Measurements from ENCODE around the gene TMEM218.

TMEM218 gene

DNA sequence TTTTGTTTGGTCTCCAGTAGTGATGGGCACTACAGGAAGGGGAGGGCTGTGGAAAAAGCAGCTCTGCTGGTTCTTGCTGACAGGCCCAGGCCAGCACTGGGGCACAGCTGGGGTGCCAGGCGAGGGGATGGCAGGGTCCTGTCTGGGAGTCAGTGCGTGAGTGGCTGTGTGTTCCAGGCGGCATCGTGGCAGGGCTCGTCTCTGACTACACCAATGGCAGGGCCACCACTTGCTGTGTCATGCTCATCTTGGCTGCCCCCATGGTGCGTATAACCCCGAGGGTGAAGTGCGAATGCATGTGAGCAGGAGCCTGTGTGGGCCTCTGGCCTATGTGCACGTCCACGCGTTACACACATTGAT is 27.4 kb downstream of the TMEM218 start:
- H3K36me3 ChIP-seq, result no peaks in the 10 kb centered on the region
- H3K27ac ChIP-seq, result no peak overlapping the region
- H3K9me3 ChIP-seq, result no peaks in the 10 kb centered on the region
- no peak for DNase-seq
- no peak overlapping the region for H3K4me3 ChIP-seq
- H3K4me1 ChIP-seq, result no peaks in the 10 kb centered on the region
- TF ChIP-seq, protein P1, sequence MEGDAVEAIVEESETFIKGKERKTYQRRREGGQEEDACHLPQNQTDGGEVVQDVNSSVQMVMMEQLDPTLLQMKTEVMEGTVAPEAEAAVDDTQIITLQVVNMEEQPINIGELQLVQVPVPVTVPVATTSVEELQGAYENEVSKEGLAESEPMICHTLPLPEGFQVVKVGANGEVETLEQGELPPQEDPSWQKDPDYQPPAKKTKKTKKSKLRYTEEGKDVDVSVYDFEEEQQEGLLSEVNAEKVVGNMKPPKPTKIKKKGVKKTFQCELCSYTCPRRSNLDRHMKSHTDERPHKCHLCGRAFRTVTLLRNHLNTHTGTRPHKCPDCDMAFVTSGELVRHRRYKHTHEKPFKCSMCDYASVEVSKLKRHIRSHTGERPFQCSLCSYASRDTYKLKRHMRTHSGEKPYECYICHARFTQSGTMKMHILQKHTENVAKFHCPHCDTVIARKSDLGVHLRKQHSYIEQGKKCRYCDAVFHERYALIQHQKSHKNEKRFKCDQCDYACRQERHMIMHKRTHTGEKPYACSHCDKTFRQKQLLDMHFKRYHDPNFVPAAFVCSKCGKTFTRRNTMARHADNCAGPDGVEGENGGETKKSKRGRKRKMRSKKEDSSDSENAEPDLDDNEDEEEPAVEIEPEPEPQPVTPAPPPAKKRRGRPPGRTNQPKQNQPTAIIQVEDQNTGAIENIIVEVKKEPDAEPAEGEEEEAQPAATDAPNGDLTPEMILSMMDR (IDR thresholded peaks at IDR 0.05), result no peak
- intact Hi-C loops (cut with DNase I; ENCODE audit: low total_unique reads), result no loop called here
- H3K27me3 ChIP-seq, result peaks cover 0 to 36% of the 10 kb centered on the region in 2 donors

DNA sequence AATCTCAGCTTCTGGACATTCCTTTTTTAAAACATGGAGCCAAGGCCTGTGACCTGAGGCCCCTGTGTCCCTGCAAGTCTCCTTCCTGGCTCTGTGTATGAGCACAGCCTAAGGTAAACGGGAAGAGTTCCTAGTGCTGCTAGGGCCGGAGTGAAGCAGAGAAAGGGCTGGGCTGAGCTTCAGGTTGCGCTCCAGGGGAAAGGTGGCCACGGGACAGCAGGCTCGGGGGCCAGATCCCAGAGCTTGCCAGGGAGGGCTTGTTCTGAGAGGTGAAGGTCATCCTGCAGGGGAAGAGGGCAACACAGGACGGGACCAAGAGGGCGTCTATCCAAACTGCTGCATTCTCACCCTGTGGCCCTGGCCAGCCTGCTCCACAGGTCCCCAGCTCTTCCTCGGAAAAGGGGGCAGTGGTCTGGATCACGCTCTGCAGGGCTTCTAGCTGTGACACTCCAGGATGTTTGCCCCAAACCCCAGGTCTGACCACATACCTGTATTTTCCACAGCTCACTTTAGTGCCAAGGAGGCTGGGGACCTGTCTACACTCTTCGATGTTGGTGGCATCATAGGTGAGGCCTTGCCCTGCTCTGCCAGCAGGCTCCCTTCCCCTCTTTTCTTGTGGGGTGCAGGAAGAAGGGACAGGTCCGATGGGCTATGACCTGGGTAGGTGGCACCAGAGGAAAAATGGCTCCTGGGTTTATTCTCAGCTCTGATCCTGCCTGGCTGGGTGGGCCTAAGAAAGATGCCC is 27.9 kb downstream of the TMEM218 start:
- intact Hi-C loops (cut with DNase I; ENCODE audit: low total_unique reads), result no loop called here
- Histone ChIP-seq H3K9me3 (no peaks in the 10 kb centered on the region), H3K27me3 (peaks cover 0 to 36% of the 10 kb centered on the region in 2 donors), H3K4me1 (no peaks in the 10 kb centered on the region), H3K27ac (no peak overlapping the region), H3K4me3 (no peak overlapping the region), H3K36me3 (no peaks in the 10 kb centered on the region)
- no peak for DNase-seq
- TF ChIP-seq, protein P1 (IDR thresholded peaks at IDR 0.05), result no peak

DNA sequence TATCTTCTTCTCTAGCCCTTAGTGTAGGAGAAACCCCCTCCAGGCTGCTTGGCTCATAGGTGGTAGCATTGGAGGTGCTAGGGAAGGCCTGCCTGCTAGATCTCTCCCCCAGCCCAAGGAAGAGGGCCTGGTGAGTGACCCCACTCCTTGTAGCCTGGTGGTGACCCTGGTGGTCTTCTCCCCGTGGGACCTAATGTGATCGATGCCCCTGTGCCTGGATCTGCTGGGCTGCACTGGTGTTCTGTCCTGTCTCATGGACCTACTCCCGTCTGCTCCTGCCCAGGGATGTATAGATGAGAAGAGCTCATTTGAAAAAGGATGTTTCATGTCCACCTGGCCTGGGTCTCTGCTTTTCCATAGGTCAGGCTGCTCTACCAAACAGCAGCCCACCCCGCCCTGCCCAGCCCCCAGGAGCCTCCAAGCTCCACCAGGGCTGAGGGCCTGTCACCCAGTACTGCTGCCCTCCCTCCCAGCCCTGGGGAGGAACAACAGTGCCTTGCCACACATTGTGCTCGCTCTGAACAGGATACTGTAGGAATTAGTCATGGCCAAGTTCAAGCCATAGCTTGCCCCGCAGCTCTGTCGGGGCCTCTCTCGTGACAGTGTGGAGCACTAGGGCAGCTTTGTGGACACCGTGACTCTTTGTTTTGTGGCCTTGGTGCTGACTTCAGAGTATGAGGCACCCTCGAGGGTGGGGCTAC is 28.7 kb downstream of the TMEM218 start:
- intact Hi-C loops (cut with DNase I; ENCODE audit: low total_unique reads), result no loop called here
- TF ChIP-seq, protein P1 (IDR thresholded peaks at IDR 0.05), result no peak
- H3K4me3 ChIP-seq, result no peak overlapping the region

DNA sequence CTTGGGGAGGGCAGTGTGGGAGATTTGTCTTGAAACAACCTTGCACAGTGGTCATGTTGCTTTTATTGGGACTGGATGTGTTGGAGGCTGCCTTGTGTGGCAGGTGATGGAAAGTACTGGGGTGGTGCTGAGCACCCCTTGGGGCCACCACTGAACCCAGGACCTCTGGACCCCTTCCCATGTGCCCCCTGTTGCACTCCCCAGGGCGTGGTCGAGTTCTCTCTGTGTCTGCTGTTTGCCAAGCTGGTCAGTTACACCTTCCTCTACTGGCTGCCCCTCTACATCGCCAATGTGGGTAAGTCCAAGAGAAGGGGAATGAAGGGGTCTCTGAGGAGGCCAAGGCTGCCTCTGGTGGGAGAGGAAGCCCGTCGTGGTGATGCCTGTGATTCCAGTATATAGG is 29.4 kb downstream of the TMEM218 start:
- H3K27me3 ChIP-seq, result peaks cover 0 to 36% of the 10 kb centered on the region in 2 donors
- DNase-seq, result no peak

More for the DNA sequence above, 28.7 kb downstream of the TMEM218 start:
- Histone ChIP-seq H3K27ac (no peak overlapping the region), H3K9me3 (no peaks in the 10 kb centered on the region), H3K4me1 (no peaks in the 10 kb centered on the region), H3K36me3 (no peaks in the 10 kb centered on the region), H3K27me3 (peaks cover 0 to 36% of the 10 kb centered on the region in 2 donors)
- no peak for DNase-seq

DNA sequence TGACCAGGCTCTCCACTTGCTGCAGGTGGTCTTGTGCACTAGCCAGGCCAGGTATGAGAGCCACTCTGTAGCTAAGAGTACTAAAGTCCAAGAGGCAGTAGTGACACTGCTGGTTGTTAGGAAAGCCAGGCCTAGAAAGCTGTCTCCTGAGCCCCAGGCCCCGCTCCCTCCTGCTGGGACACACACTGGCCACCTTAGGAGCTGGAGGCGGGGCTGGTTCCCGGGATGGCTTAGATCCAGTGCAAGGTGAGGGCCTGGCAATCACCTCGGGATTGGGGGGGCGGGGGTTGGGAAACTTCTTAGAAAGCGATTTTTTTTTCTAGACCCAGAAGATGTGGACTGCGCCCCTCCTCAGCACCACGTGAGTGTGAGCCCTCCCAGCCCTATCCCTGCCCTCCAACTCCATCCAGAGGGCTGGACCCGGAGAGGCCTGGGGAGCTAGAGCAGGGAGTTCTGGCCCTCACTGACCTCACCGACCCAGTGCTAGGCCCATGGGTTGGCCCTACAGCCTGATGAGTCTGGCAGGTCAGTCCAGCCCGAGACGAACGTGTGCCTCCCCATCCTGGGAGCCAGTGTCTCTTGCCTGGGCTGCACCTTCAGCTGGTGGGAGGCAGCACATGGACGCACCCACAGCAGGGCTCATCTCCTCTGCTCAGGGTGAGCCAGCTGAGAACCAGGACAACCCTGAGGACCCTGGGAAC is 30.2 kb downstream of the TMEM218 start:
- DNase-seq, result no peak
- H3K4me1 ChIP-seq, result no peaks in the 10 kb centered on the region
- H3K27me3 ChIP-seq, result peaks cover 0 to 36% of the 10 kb centered on the region in 2 donors
- H3K9me3 ChIP-seq, result no peaks in the 10 kb centered on the region
- no peak overlapping the region for H3K4me3 ChIP-seq
- intact Hi-C loops (cut with DNase I; ENCODE audit: low total_unique reads), result no loop called here
- TF ChIP-seq, protein P1 (IDR thresholded peaks at IDR 0.05), result no peak
- H3K36me3 ChIP-seq, result no peaks in the 10 kb centered on the region
- H3K27ac ChIP-seq, result no peak overlapping the region

More for the DNA sequence above, 29.4 kb downstream of the TMEM218 start:
- H3K4me1 ChIP-seq, result no peaks in the 10 kb centered on the region
- intact Hi-C loops (cut with DNase I; ENCODE audit: low total_unique reads), result no loop called here
- H3K9me3 ChIP-seq, result no peaks in the 10 kb centered on the region
- no peaks in the 10 kb centered on the region for H3K36me3 ChIP-seq
- no peak overlapping the region for H3K4me3 ChIP-seq
- H3K27ac ChIP-seq, result no peak overlapping the region
- TF ChIP-seq, protein P1 (IDR thresholded peaks at IDR 0.05), result no peak

All from tibial artery (tissue), 4 donors.